GM19099 (cell line): ENCODE data around the gene HCK.

Source experiments
- POLR2A ChIP-seq: IDR thresholded peaks from 3 replicates; pipeline ENCODE4 v1.6.1; 2011; ENCODE audit warnings: low read depth; ENCODE audit not compliant: insufficient read length; ENCODE audit errors: extremely low read depth

Gene HCK

GRCh38 chr20:32098786-32099185, 46.7 kb downstream of the HCK start:
- TF ChIP-seq POLR2A: no peak

DNA sequence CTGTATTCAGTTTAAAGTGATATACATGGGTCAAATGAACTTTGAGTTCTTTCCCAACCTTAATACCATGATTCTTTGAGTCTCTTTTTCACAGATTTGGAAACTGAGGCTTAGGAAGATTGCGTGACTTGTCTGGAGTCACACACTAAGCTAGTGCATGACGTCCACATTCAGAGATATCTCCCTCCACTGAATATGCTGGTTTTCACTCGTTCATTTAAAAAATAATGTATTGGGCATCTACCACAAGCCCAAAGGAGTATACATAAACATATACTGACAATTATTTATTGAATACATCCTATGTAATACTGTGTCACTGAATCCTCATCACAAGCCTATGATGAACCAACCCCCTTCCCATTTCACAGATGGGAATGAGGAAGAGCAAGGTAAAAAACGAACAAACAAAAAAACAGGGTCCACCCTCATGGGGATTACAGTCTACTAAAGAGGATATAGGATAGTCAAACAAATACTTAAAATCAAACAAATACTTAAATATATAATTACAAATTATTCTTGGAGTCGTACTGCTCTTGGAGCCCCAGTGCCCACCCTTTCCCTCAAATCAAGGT, 56.9 kb downstream of the HCK start:
- no peak for TF ChIP-seq POLR2A

- peak; percentile 83 for TF ChIP-seq POLR2A
These were observed 57.5 kb downstream of the HCK start, which contains the start of gene TM9SF4 for GRCh38 chr20:32109392-32110172. TM9SF4 (plus strand) TSS chr20:32109714; CDS start chr20:32109741, 27 bp downstream.

DNA sequence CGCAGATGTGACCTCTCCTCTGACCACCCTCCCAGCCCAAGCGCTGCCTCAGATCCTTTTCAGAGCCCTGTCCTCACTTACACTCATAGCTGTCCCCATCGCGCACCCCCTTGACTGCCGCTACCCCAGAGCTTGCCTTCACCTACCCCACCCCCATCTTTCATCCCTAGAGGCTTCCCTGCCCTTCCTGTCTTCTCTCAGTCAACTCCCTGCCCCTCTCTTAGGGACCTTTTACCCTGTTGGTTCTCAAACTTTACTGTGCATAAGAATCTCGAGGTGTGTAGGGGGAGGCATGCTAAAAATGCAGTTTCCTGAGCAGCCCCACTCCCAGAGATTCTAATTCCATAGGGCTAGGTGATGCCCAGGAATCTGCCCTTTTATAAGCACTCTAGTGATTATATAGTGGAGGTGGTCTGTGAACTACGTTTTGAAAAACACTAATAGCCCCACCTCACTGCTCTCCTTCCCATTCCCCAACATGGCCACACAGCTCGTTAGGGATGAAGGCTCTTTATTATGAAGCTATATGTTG, 58.2 kb downstream of the HCK start:
- no peak for TF ChIP-seq POLR2A

GRCh38 chr20:32110727-32111126, 58.7 kb downstream of the HCK start:
- no peak for TF ChIP-seq POLR2A

GRCh38 chr20:32111156-32111686, 59.2 kb downstream of the HCK start:
- TF ChIP-seq POLR2A: no peak

GRCh38 chr20:32111753-32112152, 59.7 kb downstream of the HCK start:
- TF ChIP-seq POLR2A: no peak

GRCh38 chr20:32112841-32113240, 60.8 kb downstream of the HCK start:
- TF ChIP-seq POLR2A: no peak

- no peak for TF ChIP-seq POLR2A
These were observed 61.7 kb downstream of the HCK start for GRCh38 chr20:32113591-32114260.

- no peak for TF ChIP-seq POLR2A
These were observed 62.4 kb downstream of the HCK start for GRCh38 chr20:32114305-32114960.

- no peak for TF ChIP-seq POLR2A
These were observed 63.2 kb downstream of the HCK start for GRCh38 chr20:32115211-32115767.

- no peak for TF ChIP-seq POLR2A
These were observed 64.1 kb downstream of the HCK start for GRCh38 chr20:32116079-32116521.

- no peak for TF ChIP-seq POLR2A
These were observed 67.7 kb downstream of the HCK start for GRCh38 chr20:32119734-32120133.

DNA sequence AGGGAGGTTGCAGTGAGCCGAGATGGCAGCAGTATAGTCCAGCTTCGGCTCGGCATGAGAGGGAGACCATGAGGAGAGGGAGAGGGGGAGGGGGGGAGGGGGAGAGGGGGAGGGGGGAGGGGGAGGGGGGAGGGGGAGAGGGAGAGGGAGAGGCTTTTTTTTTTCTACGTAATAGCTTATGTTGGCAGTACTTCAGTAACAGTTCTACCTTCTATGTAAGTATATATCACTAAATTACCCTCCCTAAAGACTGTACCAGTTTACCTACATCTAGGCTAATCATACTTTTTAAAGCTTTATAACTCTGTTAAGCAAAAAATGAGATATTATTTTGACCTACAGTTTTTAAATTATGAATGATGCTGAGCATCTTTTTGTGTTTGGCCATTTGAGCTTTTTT, 71.0 kb downstream of the HCK start:
- no peak for TF ChIP-seq POLR2A

DNA sequence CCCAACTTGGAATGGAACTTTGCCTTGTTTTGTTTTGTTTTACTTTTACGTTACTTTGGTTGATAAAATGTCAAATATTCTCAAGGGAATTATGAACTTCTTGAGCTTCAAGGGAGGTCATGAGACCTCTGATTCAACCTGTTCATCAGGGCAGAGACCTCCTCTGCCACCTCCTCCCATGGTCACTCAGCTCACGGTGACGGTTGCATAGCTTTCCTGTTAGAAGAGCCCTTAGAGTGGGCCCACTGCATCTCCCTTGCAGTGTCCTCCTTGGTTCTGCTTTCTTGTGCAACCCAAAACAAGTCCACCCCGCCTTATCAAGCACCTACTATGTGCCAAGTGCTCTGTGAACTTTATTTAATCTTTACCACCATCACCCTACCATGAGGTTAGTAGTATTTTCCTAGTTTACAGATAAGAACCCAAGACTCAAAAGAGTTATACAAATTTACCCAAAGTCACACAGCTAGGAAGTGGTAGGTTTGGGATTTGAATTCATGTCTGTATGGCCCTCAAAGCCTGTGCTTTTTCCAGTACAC, 72.9 kb downstream of the HCK start:
- TF ChIP-seq POLR2A: no peak

- TF ChIP-seq POLR2A: no peak
These were observed 73.5 kb downstream of the HCK start for GRCh38 chr20:32125506-32125905.
